Measurements from ENCODE around the gene OR52A1. TPM values are rescaled to one million over a fixed set of nuclear protein-coding genes. Genes with fewer than 3 reads are reported as not detected.

The OR52A1 gene
- total and polyA plus RNA-seq, 2 of the 8 experiments (the other 6 are each of a cell fraction or from before 2014, with no cell fraction given) = 5.9 to 12.2 TPM

- TF ChIP-seq HDAC6 (IDR thresholded peaks at IDR 0.05; ENCODE audit: low read depth, low read length) (no peak), EZH2 (IDR thresholded peaks at IDR 0.05; ENCODE audit: low read depth, low read length, severe bottlenecking) (no peak), BCL11A (IDR thresholded peaks at IDR 0.05; ENCODE audit: low read depth in 2 of 2, low read length in 2 of 2) (no peak), POLR2A (IDR thresholded peaks at IDR 0.05; ENCODE audit: control extremely low read depth in 1 of 2, low read depth in 2 of 2, low read length in 2 of 2) (no peak), ATF2 (IDR thresholded peaks at IDR 0.05; ENCODE audit: low read length) (no peak)
Observed at GRCh38 chr11:5096011-5096410, 58.5 kb downstream of the OR52A1 start (continued).

Other genes with a start within 250 kb of the OR52A1 start
- not detected in 2 replicates for gene OR51G2, start 235.4 kb downstream of the OR52A1 start, total RNA-seq (2021; fragmentation: NEBNext Ultra II Directional; extraction: Animal tissue kit (Norgen Biotek cat#: 25700))
- gene OR51G2, start 235.4 kb downstream of the OR52A1 start, polyA plus RNA-seq (2011; rRNA removed) = not detected in 2 replicates
- gene OR51G1, start 230.4 kb downstream of the OR52A1 start, total RNA-seq (2021; fragmentation: NEBNext Ultra II Directional; extraction: Animal tissue kit (Norgen Biotek cat#: 25700)) = not detected in 2 replicates
- not detected in 2 replicates for gene OR51G1, start 230.4 kb downstream of the OR52A1 start, polyA plus RNA-seq (2011; rRNA removed)
- not detected in 2 replicates for gene OR51A4, start 207.2 kb downstream of the OR52A1 start, total RNA-seq (2021; fragmentation: NEBNext Ultra II Directional; extraction: Animal tissue kit (Norgen Biotek cat#: 25700))
- not detected in 2 replicates for gene OR51A4, start 207.2 kb downstream of the OR52A1 start, polyA plus RNA-seq (2011; rRNA removed)
- gene OR51A2, start 199.0 kb downstream of the OR52A1 start, total RNA-seq (2021; fragmentation: NEBNext Ultra II Directional; extraction: Animal tissue kit (Norgen Biotek cat#: 25700)) = not detected in 2 replicates
- gene OR51A2, start 199.0 kb downstream of the OR52A1 start, polyA plus RNA-seq (2011; rRNA removed) = not detected in 2 replicates
- not detected in 2 replicates for gene OR51L1, start 159.9 kb downstream of the OR52A1 start, total RNA-seq (2021; fragmentation: NEBNext Ultra II Directional; extraction: Animal tissue kit (Norgen Biotek cat#: 25700))
- gene OR51L1, start 159.9 kb downstream of the OR52A1 start, polyA plus RNA-seq (2011; rRNA removed) = not detected in 2 replicates
- gene OR52J3, start 108.2 kb downstream of the OR52A1 start, total RNA-seq (2021; fragmentation: NEBNext Ultra II Directional; extraction: Animal tissue kit (Norgen Biotek cat#: 25700)) = not detected in 2 replicates
- gene OR52J3, start 108.2 kb downstream of the OR52A1 start, polyA plus RNA-seq (2011; rRNA removed) = not detected in 2 replicates
- not detected in 2 replicates for gene OR52E2, start 95.1 kb downstream of the OR52A1 start, total RNA-seq (2021; fragmentation: NEBNext Ultra II Directional; extraction: Animal tissue kit (Norgen Biotek cat#: 25700))
- gene OR52E2, start 95.1 kb downstream of the OR52A1 start, polyA plus RNA-seq (2011; rRNA removed) = not detected in 2 replicates
- gene OR52E1, start 85.2 kb downstream of the OR52A1 start, total RNA-seq (2021; fragmentation: NEBNext Ultra II Directional; extraction: Animal tissue kit (Norgen Biotek cat#: 25700)) = not detected in 2 replicates
- gene OR52E1, start 85.2 kb downstream of the OR52A1 start, polyA plus RNA-seq (2011; rRNA removed) = not detected in 2 replicates
- gene OR52A5, start 16.4 kb downstream of the OR52A1 start, total RNA-seq (2021; fragmentation: NEBNext Ultra II Directional; extraction: Animal tissue kit (Norgen Biotek cat#: 25700)) = 0.11 TPM in 1 of 2 replicates, not detected in the other
- gene OR52A5, start 16.4 kb downstream of the OR52A1 start, polyA plus RNA-seq (2011; rRNA removed) = 0.02 TPM in 2 replicates
- gene OR51V1, start 45.9 kb upstream of the OR52A1 start, total RNA-seq (2021; fragmentation: NEBNext Ultra II Directional; extraction: Animal tissue kit (Norgen Biotek cat#: 25700)) = not detected in 2 replicates
- gene OR51V1, start 45.9 kb upstream of the OR52A1 start, polyA plus RNA-seq (2011; rRNA removed) = not detected in 2 replicates
- not detected in 2 replicates for gene HBB, start 72.3 kb upstream of the OR52A1 start, total RNA-seq (2021; fragmentation: NEBNext Ultra II Directional; extraction: Animal tissue kit (Norgen Biotek cat#: 25700))
- gene HBB, start 72.3 kb upstream of the OR52A1 start, polyA plus RNA-seq (2011; rRNA removed) = not detected in 2 replicates
- not detected in 2 replicates for gene HBD, start 79.7 kb upstream of the OR52A1 start, total RNA-seq (2021; fragmentation: NEBNext Ultra II Directional; extraction: Animal tissue kit (Norgen Biotek cat#: 25700))
- gene HBD, start 79.7 kb upstream of the OR52A1 start, polyA plus RNA-seq (2011; rRNA removed) = not detected in 2 replicates
- gene HBG1, start 95.1 kb upstream of the OR52A1 start, total RNA-seq (2021; fragmentation: NEBNext Ultra II Directional; extraction: Animal tissue kit (Norgen Biotek cat#: 25700)) = not detected in 2 replicates
- 0.26 TPM in 1 of 2 replicates, not detected in the other for gene HBG1, start 95.1 kb upstream of the OR52A1 start, polyA plus RNA-seq (2011; rRNA removed)
- gene HBG2, start 100.0 kb upstream of the OR52A1 start, total RNA-seq (2021; fragmentation: NEBNext Ultra II Directional; extraction: Animal tissue kit (Norgen Biotek cat#: 25700)) = not detected in 2 replicates
- 0.19 and 0.23 TPM in 2 replicates for gene HBG2, start 100.0 kb upstream of the OR52A1 start, polyA plus RNA-seq (2011; rRNA removed)
- not detected in 2 replicates for gene HBE1, start 115.2 kb upstream of the OR52A1 start, total RNA-seq (2021; fragmentation: NEBNext Ultra II Directional; extraction: Animal tissue kit (Norgen Biotek cat#: 25700))
- 0.20 and 0.39 TPM in 2 replicates for gene HBE1, start 115.2 kb upstream of the OR52A1 start, polyA plus RNA-seq (2011; rRNA removed)
- not detected in 2 replicates for gene OR51B4, start 147.2 kb upstream of the OR52A1 start, total RNA-seq (2021; fragmentation: NEBNext Ultra II Directional; extraction: Animal tissue kit (Norgen Biotek cat#: 25700))
- not detected in 2 replicates for gene OR51B4, start 147.2 kb upstream of the OR52A1 start, polyA plus RNA-seq (2011; rRNA removed)
- not detected in 2 replicates for gene OR51B2, start 169.5 kb upstream of the OR52A1 start, total RNA-seq (2021; fragmentation: NEBNext Ultra II Directional; extraction: Animal tissue kit (Norgen Biotek cat#: 25700))
- gene OR51B2, start 169.5 kb upstream of the OR52A1 start, polyA plus RNA-seq (2011; rRNA removed) = not detected in 2 replicates
- gene OR51B5, start 188.8 kb upstream of the OR52A1 start, total RNA-seq (2021; fragmentation: NEBNext Ultra II Directional; extraction: Animal tissue kit (Norgen Biotek cat#: 25700)) = not detected in 2 replicates
- 0.06 TPM in 1 of 2 replicates, not detected in the other for gene OR51B5, start 188.8 kb upstream of the OR52A1 start, polyA plus RNA-seq (2011; rRNA removed)
- gene OR51B6, start 196.8 kb upstream of the OR52A1 start, total RNA-seq (2021; fragmentation: NEBNext Ultra II Directional; extraction: Animal tissue kit (Norgen Biotek cat#: 25700)) = not detected in 2 replicates
- gene OR51B6, start 196.8 kb upstream of the OR52A1 start, polyA plus RNA-seq (2011; rRNA removed) = not detected in 2 replicates
- gene OR51M1, start 229.1 kb upstream of the OR52A1 start, total RNA-seq (2021; fragmentation: NEBNext Ultra II Directional; extraction: Animal tissue kit (Norgen Biotek cat#: 25700)) = not detected in 2 replicates
- gene OR51M1, start 229.1 kb upstream of the OR52A1 start, polyA plus RNA-seq (2011; rRNA removed) = 0.08 TPM in 1 of 2 replicates, not detected in the other